GM21717 (cell line): ENCODE results near the gene ATP8B2.

ENCODE experiments used
- ATAC-seq: cut with Tn5 transposase; IDR thresholded peaks from one replicate; pipeline ENCODE4 v1.9.1; 2021; ENCODE audit warnings: mild to moderate bottlenecking, moderate library complexity; ENCODE audit not compliant: unreplicated experiment

Gene ATP8B2

GRCh38 chr1:154386643-154387352 is 61.5 kb downstream of the ATP8B2 start:
- peak; percentile 53 for ATAC-seq

- ATAC-seq, result no peak
Observed at GRCh38 chr1:154391086-154391770, 65.9 kb downstream of the ATP8B2 start.

GRCh38 chr1:154398141-154398540 is 72.8 kb downstream of the ATP8B2 start:
- ATAC-seq, result no peak

GRCh38 chr1:154398678-154399077 is 73.4 kb downstream of the ATP8B2 start:
- ATAC-seq, result no peak

GRCh38 chr1:154400381-154400801 is 75.1 kb downstream of the ATP8B2 start:
- ATAC-seq, result no peak
